ENCODE measurements around the gene HRH3.

HRH3 gene

DNA sequence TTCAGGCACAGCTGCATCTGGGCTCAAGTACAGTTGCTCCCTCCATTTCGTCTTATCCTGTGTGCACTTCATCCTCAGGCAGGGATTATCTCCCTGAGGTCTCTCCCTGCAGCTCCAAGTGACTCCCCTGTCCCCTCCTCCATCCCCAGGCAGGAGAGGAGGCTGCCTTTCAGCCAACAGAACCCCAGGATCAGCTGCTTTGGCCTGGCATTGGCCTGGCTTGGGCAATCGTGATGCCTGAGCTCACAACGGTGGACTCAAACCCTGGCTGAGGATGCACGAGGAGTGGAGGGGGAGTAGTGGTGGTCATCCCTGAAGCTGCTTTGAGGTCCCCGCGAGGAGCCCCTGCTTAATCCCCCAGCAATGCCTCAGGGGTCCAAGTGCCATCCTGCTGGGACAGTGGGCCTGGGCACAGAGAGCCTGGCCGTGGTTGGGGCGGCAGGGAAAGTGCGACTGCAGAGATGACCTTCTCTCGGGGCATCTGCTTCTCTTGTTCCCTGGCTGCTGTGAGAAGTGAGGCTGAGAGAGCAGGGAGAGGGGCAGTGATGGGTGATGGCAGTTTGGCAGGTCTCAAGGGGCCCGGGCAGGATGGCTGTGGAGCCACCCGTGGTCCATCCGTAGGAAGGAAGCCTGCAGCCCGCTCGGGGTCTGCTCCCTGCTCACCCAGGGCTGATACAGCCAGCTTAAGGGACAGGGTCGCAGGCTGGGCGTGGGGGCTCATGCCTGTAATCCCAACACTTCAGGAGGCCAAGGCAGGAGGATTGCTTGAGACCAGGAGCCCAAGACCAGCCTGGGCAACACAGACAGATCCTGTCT lies 6.0 kb upstream of the HRH3 start:
- no peak overlapping the region for H3K4me3 ChIP-seq (ENCODE audit: low read depth, low read length, poor library complexity, severe bottlenecking)
- H3K27me3 ChIP-seq (ENCODE audit: insufficient read depth, low read length): no peaks in the 10 kb centered on the region; the same call in 1 of the 2 replicates
- no peaks in the 10 kb centered on the region for H3K4me1 ChIP-seq (ENCODE audit: insufficient read depth, low read length, severe bottlenecking)
- TF ChIP-seq, protein P1, sequence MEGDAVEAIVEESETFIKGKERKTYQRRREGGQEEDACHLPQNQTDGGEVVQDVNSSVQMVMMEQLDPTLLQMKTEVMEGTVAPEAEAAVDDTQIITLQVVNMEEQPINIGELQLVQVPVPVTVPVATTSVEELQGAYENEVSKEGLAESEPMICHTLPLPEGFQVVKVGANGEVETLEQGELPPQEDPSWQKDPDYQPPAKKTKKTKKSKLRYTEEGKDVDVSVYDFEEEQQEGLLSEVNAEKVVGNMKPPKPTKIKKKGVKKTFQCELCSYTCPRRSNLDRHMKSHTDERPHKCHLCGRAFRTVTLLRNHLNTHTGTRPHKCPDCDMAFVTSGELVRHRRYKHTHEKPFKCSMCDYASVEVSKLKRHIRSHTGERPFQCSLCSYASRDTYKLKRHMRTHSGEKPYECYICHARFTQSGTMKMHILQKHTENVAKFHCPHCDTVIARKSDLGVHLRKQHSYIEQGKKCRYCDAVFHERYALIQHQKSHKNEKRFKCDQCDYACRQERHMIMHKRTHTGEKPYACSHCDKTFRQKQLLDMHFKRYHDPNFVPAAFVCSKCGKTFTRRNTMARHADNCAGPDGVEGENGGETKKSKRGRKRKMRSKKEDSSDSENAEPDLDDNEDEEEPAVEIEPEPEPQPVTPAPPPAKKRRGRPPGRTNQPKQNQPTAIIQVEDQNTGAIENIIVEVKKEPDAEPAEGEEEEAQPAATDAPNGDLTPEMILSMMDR (IDR thresholded peaks at IDR 0.05; ENCODE audit: low read length): no peak
- no peak for TF ChIP-seq EZH2 (IDR thresholded peaks at IDR 0.05; ENCODE audit: borderline replicate concordance, low read length)
- H3K9me3 ChIP-seq (ENCODE audit: low read length): no peaks in the 10 kb centered on the region
- H3K4me2 ChIP-seq (ENCODE audit: low read length): no peak overlapping the region
- no peaks in the 10 kb centered on the region for H4K20me1 ChIP-seq (ENCODE audit: insufficient read depth, low read length)
- H3K36me3 ChIP-seq (ENCODE audit: insufficient read depth, low read length): no peaks in the 10 kb centered on the region
- no peak overlapping the region for H2AFZ ChIP-seq (ENCODE audit: low read length)
- H3K9ac ChIP-seq (ENCODE audit: low read length): no peak overlapping the region
- no peaks in the 10 kb centered on the region for H3F3A ChIP-seq (ENCODE audit: insufficient read depth, low read length)
- H3K79me2 ChIP-seq (ENCODE audit: insufficient read depth, low read length): no peaks in the 10 kb centered on the region
- H3K9me2 ChIP-seq (ENCODE audit: low read depth, low read length): no peaks in the 10 kb centered on the region
- H3K27ac ChIP-seq (ENCODE audit: low read depth, low read length, poor library complexity, severe bottlenecking): no peak overlapping the region

DNA sequence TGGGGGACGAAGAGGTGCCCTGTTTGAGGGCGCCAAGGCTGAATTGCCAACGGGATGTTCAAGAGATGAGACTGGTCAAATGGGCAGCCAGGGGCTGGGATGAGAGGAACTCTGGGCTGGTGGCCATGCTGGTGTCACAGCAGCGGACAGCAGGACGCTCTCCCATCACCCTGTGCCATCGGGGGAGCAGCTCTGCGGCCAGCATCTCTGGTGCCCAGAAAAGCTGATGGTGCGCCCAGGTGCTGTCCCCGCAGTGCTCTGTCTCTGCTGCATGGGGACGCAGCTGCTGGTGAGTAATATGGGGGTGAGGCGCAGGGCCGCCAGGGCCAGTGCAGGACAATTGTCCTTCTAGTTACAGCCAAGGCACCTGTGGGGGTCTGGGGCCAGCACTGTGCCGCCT lies 4.9 kb upstream of the HRH3 start:
- no peak overlapping the region for H3K4me3 ChIP-seq (ENCODE audit: low read depth, low read length, poor library complexity, severe bottlenecking)
- H3K9me3 ChIP-seq (ENCODE audit: low read length): no peaks in the 10 kb centered on the region
- no peak overlapping the region for H3K4me2 ChIP-seq (ENCODE audit: low read length)
- no peaks in the 10 kb centered on the region; the same call in 1 of the 2 replicates for H3K27me3 ChIP-seq (ENCODE audit: insufficient read depth, low read length)
- no peaks in the 10 kb centered on the region for H3K79me2 ChIP-seq (ENCODE audit: insufficient read depth, low read length)
- no peak overlapping the region for H3K27ac ChIP-seq (ENCODE audit: low read depth, low read length, poor library complexity, severe bottlenecking)
- H3K9me2 ChIP-seq (ENCODE audit: low read depth, low read length): no peaks in the 10 kb centered on the region
- H3K36me3 ChIP-seq (ENCODE audit: insufficient read depth, low read length): no peaks in the 10 kb centered on the region
- no peak overlapping the region for H2AFZ ChIP-seq (ENCODE audit: low read length)
- TF ChIP-seq, protein P1 (IDR thresholded peaks at IDR 0.05; ENCODE audit: low read length): no peak
- no peak for TF ChIP-seq EZH2 (IDR thresholded peaks at IDR 0.05; ENCODE audit: borderline replicate concordance, low read length)
- H3F3A ChIP-seq (ENCODE audit: insufficient read depth, low read length): no peaks in the 10 kb centered on the region
- no peaks in the 10 kb centered on the region for H3K4me1 ChIP-seq (ENCODE audit: insufficient read depth, low read length, severe bottlenecking)
- no peak overlapping the region for H3K9ac ChIP-seq (ENCODE audit: low read length)
- H4K20me1 ChIP-seq (ENCODE audit: insufficient read depth, low read length): no peaks in the 10 kb centered on the region

DNA sequence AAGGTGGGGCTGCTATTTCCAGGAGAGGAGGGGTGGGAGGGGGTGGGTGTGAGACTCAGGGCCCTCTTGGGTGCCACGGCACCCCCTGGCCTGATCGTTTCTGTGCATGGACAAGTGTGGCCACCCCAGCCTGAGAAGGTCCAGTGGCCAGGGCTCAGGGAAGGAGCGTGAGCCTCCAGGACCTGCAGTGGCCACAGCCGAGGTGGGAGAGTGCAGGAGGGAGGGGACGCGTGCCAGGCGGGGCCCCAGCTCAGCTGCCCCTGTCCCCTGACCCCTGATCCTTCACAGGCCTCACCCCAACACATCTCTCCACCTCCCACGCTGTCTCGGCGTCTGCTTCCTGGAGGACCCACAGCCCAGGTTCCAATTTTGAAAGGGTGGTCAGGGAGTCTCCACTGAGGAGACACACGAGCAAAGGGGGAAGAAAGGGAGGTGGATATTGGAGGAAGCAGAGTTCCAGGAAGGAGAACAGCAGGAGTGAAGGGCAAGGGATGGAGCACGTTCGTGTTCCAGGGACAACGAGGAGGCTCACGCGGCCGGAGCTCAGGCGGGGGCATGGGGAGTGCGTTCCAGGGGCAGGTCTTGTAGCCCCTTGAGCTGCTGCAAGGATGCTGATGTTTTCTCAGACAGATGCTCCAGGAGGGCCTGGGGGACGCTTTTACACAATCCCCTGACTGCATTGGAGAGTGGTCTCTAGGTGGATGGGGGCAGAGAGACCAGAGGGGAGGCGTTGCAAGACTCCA lies 4.2 kb upstream of the HRH3 start:
- Histone ChIP-seq H3F3A (ENCODE audit: insufficient read depth, low read length) (no peaks in the 10 kb centered on the region), H3K4me2 (ENCODE audit: low read length) (no peak overlapping the region), H3K27me3 (ENCODE audit: insufficient read depth, low read length) (no peaks in the 10 kb centered on the region; the same call in 1 of the 2 replicates), H3K9me3 (ENCODE audit: low read length) (no peaks in the 10 kb centered on the region), H3K4me1 (ENCODE audit: insufficient read depth, low read length, severe bottlenecking) (no peaks in the 10 kb centered on the region), H3K36me3 (ENCODE audit: insufficient read depth, low read length) (no peaks in the 10 kb centered on the region), H3K9me2 (ENCODE audit: low read depth, low read length) (no peaks in the 10 kb centered on the region), H4K20me1 (ENCODE audit: insufficient read depth, low read length) (no peaks in the 10 kb centered on the region), H3K27ac (ENCODE audit: low read depth, low read length, poor library complexity, severe bottlenecking) (no peak overlapping the region), H2AFZ (ENCODE audit: low read length) (no peak overlapping the region), H3K9ac (ENCODE audit: low read length) (no peak overlapping the region), H3K79me2 (ENCODE audit: insufficient read depth, low read length) (no peaks in the 10 kb centered on the region), H3K4me3 (ENCODE audit: low read depth, low read length, poor library complexity, severe bottlenecking) (no peak overlapping the region)
- TF ChIP-seq EZH2 (IDR thresholded peaks at IDR 0.05; ENCODE audit: borderline replicate concordance, low read length): no peak
- TF ChIP-seq, protein P1 (IDR thresholded peaks at IDR 0.05; ENCODE audit: low read length): no peak

All from OCI-LY1 (cell line).